Stimulated activated CD4-positive, alpha-beta T cell treated with anti-CD3 and anti-CD28 coated beads, Interleukin-15, amount 100 ng/mL, for 1 hour (primary cell): ENCODE data around the gene NOVA2.

Experiments used
- DNase-seq, 2 donors: peaks; one replicate each; pipeline ENCODE4 v3.0.0-alpha.2; 2020; ENCODE audit warnings: low read depth in 1 of 2, low spot score in 1 of 2

Gene NOVA2

GRCh38 chr19:46000491-46001246 lies 27.0 kb upstream of the NOVA2 start:
- peak; percentile 52 to 53 for DNase-seq

- no peak for DNase-seq
Observed at GRCh38 chr19:45999653-46000121, 26.0 kb upstream of the NOVA2 start.

- DNase-seq, result no peak
Observed at GRCh38 chr19:45998834-45999233, 25.2 kb upstream of the NOVA2 start.

GRCh38 chr19:45996933-45997332 lies 23.3 kb upstream of the NOVA2 start:
- DNase-seq, result no peak

GRCh38 chr19:45995715-45996385 lies 22.2 kb upstream of the NOVA2 start:
- no peak for DNase-seq

- peak; percentile 83 to 94 for DNase-seq
Observed at GRCh38 chr19:45994998-45995714, 21.5 kb upstream of the NOVA2 start, which contains the start of gene CCDC61. CCDC61 (plus strand) TSS chr19:45995467; CDS start chr19:46003019, 7,552 bp downstream.

GRCh38 chr19:45994456-45994997 lies 20.9 kb upstream of the NOVA2 start:
- no peak for DNase-seq

GRCh38 chr19:45990113-45990728 lies 16.6 kb upstream of the NOVA2 start:
- DNase-seq, result no peak

- no peak for DNase-seq
Observed at GRCh38 chr19:45985321-45985720, 11.7 kb upstream of the NOVA2 start.

- no peak for DNase-seq
Observed at GRCh38 chr19:45981350-45981749, 7.7 kb upstream of the NOVA2 start.

- no peak for DNase-seq
Observed at GRCh38 chr19:45978156-45978555, 4.5 kb upstream of the NOVA2 start.

GRCh38 chr19:45976178-45976577 lies 2.5 kb upstream of the NOVA2 start:
- no peak for DNase-seq

- no peak for DNase-seq
Observed at GRCh38 chr19:45975306-45976070, 1.8 kb upstream of the NOVA2 start.

- DNase-seq, result no peak
Observed at GRCh38 chr19:45972947-45973540, 621 bp downstream of the NOVA2 start.

- no peak for DNase-seq
Observed at GRCh38 chr19:45972081-45972946, 1.4 kb downstream of the NOVA2 start.

GRCh38 chr19:45971260-45971902 lies 2.3 kb downstream of the NOVA2 start:
- no peak for DNase-seq

GRCh38 chr19:45969676-45970075 lies 4.0 kb downstream of the NOVA2 start:
- DNase-seq, result no peak

- no peak for DNase-seq
Observed at GRCh38 chr19:45968626-45969025, 5.0 kb downstream of the NOVA2 start.
